GM19455 (cell line): Measurements from ENCODE around the gene LDB2.

Experiments used
- ATAC-seq: cut with Tn5 transposase; IDR thresholded peaks from one replicate; pipeline ENCODE4 v1.9.1; 2021; ENCODE audit not compliant: unreplicated experiment

LDB2 gene

DNA sequence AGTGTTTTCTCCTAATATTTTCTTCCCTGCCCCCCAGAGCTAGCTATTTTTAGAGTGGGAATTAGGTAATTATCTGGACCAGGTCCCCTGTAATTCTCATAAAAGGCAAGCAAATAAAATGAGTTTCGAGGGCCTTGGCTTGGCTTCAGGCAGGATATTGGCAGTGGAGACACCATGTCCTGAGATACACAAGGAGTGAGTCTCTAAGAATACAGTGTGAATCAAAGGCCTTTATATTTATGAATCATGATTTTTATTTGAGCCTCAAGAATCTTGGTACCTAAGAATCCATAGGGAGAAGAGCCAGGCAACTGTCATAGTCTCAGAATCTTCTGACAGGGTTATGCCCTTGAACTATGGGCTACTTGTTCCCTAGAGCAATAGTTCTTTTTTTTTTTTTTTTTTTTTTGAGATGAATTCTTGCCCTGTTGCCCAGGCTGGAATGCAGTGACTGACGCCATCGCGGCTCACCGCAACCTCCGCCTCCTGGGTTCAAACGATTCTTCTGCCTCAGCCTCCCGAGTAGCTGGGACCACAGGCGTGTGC, 205.4 kb downstream of the LDB2 start:
- no peak for ATAC-seq

DNA sequence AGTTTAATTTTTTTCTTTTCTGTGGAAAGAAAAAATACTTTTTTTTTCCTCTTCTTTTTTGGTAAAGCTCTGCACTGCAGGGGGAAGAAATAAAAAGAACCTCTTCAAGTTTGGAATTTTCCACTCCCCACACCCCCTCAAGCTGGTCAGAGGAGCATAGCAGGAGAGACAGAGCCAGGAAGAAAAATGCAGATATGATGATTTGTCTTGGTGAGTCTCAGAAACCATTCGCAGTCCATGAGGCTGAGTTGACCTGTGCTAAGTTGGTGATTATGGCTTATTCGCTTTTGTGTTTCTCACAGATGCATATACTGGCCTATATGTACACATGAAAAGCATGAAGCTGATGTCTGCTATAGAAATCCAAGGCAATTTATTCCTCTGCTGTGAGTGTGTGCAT, 205.9 kb downstream of the LDB2 start:
- ATAC-seq = no peak

DNA sequence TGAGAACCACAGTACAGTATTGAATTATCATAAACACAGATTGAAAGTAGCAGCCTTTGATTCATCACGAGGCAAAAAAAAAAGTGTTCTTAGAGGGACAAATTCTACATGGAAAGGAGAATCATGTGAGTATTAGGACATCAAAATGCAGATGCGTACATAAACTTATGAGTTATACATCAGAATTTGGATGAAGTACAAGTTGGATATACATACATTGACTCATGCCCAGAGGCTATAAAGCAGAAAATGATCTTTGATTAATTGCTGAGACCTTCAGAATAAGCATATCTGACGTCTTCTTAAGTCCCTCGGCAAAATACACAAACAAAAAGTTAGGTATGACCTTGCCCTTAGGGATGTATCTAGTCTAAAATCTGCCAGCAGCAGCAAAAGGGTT, 206.4 kb downstream of the LDB2 start:
- ATAC-seq = no peak

DNA sequence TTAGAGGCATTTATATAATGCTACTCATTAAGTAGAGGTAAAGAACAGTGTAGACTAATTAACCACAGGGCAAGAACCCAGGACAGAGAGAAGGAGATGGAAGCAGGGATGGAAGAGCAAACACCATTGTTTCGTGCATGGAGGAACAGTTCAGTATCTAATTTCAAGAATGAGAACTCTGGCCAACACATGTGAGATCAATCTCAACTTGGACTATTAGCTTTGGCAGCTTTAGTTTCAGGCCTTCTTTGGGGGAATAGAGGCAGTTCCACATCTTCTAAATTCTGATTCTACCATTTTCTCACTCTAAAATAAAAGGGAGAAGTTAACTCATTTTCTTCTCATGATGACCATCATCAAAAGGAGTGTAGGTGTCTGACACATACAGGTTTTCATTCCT, 207.0 kb downstream of the LDB2 start:
- no peak for ATAC-seq

DNA sequence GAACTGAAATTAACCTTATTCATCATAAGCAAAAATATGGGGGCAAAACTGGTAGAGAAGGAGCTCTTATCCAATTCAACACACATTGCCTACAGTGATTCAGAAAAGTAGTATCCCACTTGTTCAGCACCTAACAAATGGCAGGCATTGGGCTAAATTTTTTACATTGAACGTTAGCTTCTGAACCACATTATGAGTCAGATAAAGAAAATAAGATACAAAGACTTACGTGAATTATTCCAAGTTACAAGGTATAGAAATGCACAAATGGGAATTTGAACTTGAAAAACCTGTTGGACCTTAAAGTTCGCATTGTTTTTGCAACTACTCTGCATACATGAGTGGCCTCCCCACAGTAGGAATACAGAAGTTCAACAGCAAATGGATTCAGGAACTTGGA, 210.6 kb downstream of the LDB2 start:
- ATAC-seq = no peak

DNA sequence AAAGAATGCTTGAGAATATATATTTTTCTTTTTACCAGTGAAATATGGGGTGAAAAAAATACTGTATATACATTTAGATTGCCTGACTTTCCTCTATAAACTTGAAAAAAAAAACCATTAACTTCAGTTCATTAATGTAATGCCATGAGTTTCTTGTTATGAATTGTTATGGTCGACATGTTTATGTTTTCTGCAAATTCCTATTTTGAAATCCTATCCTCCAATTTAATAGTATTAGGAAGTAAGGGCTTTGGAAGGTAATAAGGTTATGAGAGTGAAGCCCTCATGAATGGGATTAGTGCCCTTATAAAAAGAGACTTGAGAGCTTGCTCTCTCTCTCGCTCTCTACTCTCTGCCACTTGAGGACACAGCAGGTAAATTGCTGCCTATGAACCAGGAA, 211.4 kb downstream of the LDB2 start:
- no peak for ATAC-seq

DNA sequence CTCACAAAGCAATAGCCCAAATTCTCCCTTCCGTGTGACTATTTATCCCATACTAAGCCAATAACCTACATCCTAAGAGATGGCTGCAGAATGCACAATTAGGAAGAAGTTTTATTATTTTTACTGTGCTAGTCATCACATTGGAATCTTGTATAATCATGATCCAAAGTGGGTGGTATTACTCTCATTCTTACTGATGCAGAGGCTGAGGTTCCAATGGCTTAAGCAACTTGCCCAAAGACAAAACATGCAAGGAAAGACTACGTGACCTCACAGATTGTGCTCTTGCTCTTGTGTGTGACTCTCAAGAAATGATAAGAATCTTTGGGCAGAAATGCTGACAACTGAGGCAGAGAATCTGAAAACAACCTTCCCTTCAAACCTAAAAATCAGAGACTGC, 212.2 kb downstream of the LDB2 start:
- ATAC-seq = no peak

DNA sequence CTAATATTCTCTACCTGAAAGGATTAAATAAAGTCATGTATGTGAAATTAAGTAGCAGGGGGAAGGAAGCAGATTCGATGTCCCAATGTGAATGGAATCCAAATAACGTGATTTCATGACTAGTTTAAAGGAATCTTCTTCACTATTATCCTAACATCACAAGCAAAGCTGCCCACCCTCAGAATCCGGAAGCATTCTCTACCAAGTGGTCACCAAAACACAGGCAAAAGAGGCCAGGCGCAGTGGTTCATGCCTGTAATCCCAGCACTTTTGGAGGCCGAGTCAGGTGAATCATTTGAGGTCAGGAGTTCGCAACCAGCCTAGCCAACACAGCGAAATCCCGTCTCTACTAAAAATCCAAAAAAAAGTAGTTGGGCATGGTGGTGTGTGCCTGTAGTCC, 212.9 kb downstream of the LDB2 start:
- no peak for ATAC-seq

DNA sequence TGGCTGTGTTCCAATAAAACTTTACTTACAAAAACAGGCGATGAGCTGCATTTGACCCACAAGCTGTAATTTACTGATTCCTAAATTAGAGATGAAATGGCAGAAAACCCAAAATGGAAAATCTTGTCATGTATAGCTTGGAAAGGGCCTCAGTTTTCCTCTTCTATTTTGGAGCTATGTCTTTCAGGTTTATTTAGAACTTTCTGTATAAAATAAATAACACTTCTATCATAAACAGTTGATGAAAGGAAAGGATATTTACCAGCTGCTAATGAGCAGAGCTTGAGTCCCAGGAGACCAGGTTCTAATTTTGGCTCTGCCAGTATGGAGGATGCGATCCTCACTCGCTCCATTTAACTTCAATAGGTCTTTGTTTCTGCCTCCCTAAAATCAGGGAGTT, 213.5 kb downstream of the LDB2 start:
- no peak for ATAC-seq

DNA sequence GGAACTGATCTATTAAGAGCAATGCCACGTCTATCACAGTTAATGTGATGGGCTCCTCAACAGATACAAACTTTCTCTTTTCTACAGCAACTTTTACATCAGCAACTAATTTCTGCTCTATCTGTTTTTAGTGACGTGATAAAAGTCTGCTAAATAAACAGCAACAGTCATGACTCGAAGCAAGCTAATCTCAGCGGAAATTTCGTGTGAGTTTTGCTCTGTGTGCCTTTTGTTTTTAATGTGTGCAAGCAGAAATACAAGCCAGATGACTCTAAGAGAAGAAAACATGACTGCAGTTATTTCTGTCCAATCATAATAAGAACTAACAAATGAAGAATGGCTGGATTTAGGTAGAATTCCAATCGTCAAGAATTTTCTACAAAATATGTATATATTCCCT, 214.3 kb downstream of the LDB2 start:
- ATAC-seq = no peak

DNA sequence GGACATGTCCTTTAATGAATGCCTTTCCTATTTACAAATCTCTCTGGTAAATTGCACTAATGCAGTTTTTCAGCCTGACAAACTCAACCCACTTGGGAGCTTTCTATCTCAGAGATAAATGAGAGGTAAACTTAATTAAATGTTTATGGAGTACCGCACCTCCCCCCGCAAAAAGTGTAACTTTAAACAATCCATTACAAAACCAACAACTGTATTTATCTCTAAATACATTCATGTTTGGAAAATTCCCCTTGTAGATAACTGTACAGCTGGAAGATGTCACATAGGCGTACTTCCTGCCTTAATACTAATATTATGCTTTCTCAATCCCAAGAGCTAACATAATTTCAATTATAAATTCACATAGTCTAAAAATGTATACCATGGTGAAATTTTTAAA, 215.5 kb downstream of the LDB2 start:
- no peak for ATAC-seq

DNA sequence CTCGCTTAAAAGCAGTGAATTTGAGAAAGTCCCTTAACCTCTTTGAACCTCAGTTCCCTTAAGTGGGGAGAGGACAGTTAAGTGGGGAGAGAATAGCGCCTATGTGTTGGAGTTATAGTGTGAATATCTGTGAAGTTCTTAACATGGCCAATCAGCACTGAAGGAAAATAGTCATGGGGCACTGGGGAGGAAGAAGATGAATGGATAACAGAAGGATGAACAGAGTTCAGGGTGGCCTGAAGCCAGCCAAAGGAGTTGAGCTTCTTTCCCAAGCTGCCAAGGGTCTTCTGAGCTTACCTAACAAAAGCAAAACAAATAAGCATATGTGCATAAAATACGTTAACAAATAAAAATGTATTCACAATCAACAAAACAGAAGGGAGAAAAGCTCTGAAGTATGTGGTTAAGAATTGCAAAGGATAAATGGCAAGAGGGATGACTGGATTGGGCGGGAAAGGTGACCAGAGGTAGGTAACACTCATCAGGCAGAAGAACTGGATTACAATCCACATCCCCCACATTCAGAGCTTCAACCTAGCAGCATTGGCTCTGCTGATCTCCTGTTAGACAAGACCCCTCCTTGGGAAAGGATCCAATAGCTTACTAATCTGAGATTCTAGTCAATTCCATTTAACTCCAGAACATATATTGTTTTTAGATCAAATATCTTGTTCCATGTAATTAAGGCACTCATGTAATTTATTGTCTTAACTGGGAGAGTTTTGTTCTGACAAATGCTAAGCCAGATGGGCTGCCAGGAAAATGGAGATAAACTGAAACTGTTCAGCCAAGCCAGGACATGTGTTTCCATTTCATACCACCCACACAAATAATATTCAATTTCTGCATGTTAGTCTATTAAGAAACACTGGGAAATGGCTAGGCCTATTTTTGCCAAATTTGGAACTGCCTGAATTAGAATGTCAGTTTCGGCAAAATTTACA, 221.2 kb downstream of the LDB2 start:
- no peak for ATAC-seq

DNA sequence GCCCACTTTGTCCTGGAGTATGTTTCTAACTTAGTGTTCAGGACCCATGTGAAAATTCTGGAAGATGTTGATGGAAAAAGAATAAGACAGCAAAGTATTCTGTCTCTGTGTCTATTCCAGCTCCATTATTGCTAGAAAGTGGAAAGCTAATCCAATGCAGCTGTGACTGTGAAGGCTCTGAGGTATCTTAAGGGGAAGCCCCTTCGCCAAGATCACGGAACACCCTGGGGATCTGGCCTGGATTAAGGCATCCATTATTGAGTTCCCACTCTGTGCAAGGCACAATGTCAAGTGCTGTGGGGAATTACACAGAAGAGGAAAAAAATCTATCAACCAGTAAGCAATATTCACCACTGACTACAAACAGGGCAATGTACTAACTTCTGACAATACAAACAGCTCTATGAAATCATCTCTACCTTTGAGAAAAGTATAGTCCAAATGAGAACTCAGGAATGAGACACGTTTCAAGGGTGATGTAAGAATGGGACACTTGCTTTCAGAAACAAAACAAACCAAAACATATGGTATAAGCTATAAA, 222.1 kb downstream of the LDB2 start:
- no peak for ATAC-seq

DNA sequence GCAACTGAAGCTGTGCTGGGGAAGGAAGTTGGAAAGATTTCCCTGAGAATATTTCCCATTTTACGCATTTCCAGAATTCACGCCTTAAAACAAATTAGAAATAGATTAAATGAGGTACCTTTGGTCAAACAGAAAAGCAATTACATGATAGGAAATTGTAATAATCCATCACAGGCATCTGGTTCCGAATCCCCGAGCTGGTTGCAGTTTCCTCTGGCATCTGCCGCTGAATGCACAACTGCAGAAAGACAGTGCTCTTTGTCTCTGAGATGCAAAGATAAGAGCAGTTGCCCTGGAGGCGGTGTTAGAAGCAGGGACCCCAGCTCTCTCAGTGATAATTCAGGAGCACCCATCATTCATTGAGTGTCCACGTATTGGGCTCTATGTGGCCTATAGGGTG, 224.4 kb downstream of the LDB2 start:
- ATAC-seq = no peak

DNA sequence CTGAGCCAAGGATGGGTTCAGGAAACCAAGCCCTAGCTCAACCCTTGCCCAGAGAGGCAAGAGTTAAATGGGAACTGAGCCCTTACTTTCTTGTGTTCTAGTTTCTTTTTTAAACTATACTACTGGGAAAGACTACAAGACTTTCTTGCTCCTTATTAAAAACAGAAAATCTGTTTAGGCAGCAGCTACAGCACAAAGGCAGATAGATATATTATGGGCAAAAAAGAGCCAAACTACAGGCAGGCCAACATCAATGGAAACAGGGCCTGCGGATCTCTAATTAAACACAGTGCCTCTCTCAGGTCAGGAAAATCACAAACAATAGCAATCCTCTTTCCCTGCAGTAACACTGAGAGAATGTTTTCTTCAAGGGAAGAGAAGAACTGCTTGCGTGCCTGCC, 226.0 kb downstream of the LDB2 start:
- ATAC-seq = no peak

DNA sequence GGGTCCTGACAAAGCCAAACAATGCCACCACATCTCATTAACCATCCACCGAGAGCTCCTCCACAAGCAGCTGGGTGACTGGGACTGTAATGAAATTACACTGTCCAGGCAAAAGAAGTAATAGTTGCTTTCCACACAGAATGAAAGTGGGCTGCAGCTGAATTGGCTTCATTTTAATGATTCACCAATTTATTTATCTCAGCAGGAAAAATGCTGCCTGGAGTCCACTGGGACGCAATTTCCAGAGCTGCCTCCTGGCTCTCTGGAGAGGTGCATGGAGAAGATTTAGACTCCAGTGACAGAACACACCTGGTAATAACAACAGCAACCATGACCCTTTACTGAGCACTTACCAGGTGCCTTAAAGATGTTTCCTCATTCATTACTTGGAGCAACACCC, 226.7 kb downstream of the LDB2 start:
- ATAC-seq = no peak

DNA sequence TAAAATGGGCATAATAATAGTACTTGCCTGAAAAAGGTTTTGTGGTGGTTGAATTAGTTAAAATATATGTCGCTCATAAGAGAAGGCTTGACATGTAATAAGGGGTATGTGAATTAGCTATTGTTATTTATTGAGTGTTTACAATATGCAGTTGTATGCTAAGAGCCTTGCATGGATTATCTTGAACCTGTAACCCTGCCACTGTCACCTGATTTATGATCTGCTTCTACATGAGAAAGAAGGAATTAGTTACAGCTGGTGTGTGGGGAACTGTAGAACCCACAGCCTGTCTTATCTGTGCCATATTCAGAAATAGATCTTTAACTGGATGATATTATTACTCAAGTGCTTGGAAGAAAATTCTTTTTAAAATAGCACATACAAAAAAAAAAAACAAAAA, 227.7 kb downstream of the LDB2 start:
- no peak for ATAC-seq

DNA sequence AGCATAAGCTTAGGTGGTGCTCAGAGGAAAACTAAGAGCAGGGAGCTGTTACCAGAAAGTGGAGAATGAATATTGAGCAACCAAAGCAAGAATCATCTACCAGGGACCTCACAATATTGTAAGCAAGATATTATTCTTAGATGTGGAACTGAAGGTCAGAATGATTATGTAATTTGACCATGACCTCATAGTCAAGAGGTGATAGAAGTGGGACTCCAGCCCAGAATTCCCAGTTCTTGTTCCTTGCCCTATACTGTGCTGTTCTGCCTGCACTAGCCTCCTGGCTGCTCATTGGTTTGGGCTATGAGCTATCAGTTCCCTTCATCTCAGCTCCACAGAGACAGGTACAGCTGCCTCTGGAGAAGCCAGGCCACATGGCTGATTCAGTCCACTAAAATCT, 229.4 kb downstream of the LDB2 start:
- ATAC-seq = no peak

DNA sequence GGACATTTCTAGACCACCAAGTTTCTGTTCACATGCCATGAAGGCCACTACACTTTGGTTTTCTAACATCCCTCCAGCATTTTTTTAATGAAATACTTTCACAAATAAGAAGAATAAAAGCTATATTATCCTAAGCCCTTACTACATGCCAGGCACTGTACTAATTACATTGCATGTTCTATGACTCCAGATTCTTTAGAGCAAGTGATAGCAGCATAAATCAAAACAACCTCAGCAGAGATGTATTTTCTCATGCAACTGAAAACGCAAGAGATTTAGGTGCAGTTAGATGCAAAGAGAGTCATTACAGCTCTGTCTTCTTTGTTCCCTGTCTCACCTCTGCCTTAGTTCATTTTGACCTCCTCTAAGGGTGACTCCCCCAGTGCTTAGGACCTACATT, 230.0 kb downstream of the LDB2 start:
- no peak for ATAC-seq

DNA sequence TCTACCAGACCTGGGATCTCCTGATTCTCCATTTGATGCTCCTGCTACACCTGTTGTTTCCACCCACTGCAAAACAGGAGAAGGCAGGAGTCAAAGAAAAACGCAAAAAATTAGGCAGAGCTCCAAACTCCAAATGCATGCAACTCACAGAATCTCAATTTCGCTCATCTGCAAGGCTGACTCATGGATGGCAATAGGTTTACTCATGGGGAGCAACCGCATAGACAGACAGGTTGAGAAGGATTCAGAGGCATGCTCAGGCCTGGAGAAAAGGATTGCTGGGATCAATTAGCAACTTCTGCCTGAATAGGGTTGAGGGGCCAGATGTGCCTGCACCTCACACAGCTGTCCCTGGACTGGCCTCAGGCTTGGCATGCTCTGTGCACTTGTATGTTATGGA, 231.0 kb downstream of the LDB2 start:
- ATAC-seq = no peak

DNA sequence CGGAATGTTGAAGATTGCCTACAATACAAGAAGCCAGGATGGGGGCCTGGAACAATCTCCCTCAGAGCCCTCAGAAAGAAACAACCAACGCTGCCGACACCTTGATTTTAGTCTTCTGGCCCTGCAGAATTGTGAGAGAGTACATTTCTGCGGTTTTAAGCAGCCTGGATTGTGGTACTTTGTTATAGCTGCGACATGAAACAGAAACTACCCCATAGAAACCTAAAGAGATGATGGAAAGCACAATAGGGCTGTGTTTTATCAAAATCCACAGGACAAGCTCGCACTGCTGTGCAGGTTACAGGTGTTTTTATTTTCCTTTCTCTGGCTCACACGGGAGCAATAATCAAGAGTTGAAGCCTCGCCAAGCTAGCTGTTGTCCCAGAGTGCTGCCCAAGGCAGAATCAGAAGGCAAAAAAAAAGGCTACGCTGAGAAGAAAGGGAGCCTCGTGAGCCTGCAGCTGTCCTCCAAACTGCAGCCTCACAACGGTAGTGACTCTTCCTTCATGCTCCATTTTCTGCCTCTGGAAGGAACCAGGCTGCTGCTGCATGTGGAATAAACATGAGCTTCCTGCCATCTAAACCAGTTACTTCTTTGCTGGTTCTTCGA, 232.4 kb downstream of the LDB2 start:
- no peak for ATAC-seq

DNA sequence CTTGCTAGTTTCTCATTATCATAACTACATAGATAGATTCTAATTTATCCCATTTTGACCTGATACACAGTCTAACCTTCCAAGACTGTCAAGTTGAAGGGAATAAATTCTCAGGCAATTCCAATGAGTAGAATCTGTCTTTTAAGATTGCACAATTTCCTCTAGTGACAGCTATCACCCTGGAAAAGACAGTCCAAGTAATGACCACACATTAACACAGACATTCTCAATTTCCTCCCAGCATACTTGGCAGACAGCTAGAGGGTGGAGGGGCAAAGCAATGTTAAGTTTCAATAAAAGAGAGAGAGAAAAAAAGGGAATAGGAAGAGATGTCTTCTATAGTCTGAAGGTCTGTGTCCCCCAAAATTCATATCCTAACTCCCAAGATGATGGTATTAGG, 234.7 kb downstream of the LDB2 start:
- ATAC-seq = no peak
